ENCODE results near the gene C1orf21.

The C1orf21 gene

DNA sequence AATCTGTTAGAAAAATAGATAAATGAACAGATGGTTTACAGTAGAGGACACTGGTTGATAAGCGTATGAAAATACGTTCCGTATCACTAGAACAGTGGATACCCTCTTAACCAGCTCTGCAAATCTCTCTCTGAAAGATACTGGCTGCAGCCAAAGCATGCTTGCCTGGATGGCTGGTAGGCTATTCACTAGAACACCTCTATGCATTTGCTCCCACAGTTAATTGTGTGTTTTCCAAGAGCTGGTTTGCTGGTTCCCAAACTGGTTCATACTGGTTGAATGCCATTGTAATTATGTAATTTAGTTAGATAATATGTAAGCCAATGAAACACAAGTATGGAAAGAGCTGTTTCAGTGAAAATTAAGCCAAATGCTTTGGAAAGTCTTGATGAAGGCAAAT, 126.6 kb downstream of the C1orf21 start:
- ChIA-PET POLR2A (no interaction called here), CTCF (no interaction called here)
- DNase-seq (ENCODE audit: extremely low spot score): no peak
- TF ChIP-seq ELF4 (IDR thresholded peaks at IDR 0.05) (no peak), FOXK2 (IDR thresholded peaks at IDR 0.05) (no peak), FOXA1 (IDR thresholded peaks at IDR 0.05) (no peak), TARDBP (IDR thresholded peaks at IDR 0.05) (no peak), SP1 (IDR thresholded peaks at IDR 0.05) (no peak), LEF1 (IDR thresholded peaks at IDR 0.05; ENCODE audit: borderline replicate concordance) (no peak), BHLHE40 (IDR thresholded peaks at IDR 0.05; ENCODE audit: borderline replicate concordance) (no peak), CTBP1 (IDR thresholded peaks at IDR 0.05; ENCODE audit: borderline replicate concordance) (no peak), NFRKB (IDR thresholded peaks at IDR 0.05) (no peak), HDGF (IDR thresholded peaks at IDR 0.05; ENCODE audit: borderline replicate concordance) (no peak), L3MBTL2 (conservative IDR thresholded peaks at IDR 0.05) (no peak)

DNA sequence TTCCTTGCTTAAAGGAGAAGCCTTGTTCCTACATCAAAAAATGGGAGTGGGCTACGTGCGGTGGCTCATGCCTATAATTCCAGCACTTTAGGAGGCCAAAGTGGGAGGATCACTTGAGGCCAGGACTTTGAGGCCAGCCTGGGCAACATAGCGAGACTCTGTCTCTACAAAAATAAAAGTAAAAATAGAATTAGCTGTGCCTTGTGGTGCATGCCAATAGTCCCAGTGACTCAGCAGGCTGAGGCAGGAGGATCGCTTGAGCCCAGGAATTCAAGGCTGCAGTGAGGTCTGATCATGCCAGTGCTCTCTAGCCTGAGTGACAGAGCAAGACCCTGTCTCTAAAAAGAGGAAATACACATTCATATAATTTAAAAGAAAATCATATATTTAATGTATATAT, 127.1 kb downstream of the C1orf21 start:
- ChIA-PET POLR2A (no interaction called here), CTCF (interaction anchor here (0.7 kb wide), 1 partner anchor 139 kb away, joined by 3 read pairs; no protein-coding TSS in a partner anchor)
- DNase-seq (ENCODE audit: extremely low spot score): no peak
- TF ChIP-seq LEF1 (IDR thresholded peaks at IDR 0.05; ENCODE audit: borderline replicate concordance): no peak
- TF ChIP-seq, protein P1, sequence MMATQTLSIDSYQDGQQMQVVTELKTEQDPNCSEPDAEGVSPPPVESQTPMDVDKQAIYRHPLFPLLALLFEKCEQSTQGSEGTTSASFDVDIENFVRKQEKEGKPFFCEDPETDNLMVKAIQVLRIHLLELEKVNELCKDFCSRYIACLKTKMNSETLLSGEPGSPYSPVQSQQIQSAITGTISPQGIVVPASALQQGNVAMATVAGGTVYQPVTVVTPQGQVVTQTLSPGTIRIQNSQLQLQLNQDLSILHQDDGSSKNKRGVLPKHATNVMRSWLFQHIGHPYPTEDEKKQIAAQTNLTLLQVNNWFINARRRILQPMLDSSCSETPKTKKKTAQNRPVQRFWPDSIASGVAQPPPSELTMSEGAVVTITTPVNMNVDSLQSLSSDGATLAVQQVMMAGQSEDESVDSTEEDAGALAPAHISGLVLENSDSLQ (IDR thresholded peaks at IDR 0.05): no peak
- TF ChIP-seq ARNT (IDR thresholded peaks at IDR 0.05): no peak
- no peak for TF ChIP-seq ZNF384 (IDR thresholded peaks at IDR 0.05)
- no peak for TF ChIP-seq FOXA1 (IDR thresholded peaks at IDR 0.05)
- no peak for TF ChIP-seq L3MBTL2 (conservative IDR thresholded peaks at IDR 0.05)

- TF ChIP-seq BHLHE40 (IDR thresholded peaks at IDR 0.05; ENCODE audit: borderline replicate concordance) (no peak), ARNT (IDR thresholded peaks at IDR 0.05) (no peak), CTBP1 (IDR thresholded peaks at IDR 0.05; ENCODE audit: borderline replicate concordance) (no peak), TARDBP (IDR thresholded peaks at IDR 0.05) (no peak), SP1 (IDR thresholded peaks at IDR 0.05) (no peak), SUZ12 (IDR thresholded peaks at IDR 0.05) (no peak), LEF1 (IDR thresholded peaks at IDR 0.05; ENCODE audit: borderline replicate concordance) (no peak), FOXK2 (IDR thresholded peaks at IDR 0.05) (no peak), ELF4 (IDR thresholded peaks at IDR 0.05) (no peak), NFRKB (IDR thresholded peaks at IDR 0.05) (no peak), ZNF384 (IDR thresholded peaks at IDR 0.05) (no peak), HDGF (IDR thresholded peaks at IDR 0.05; ENCODE audit: borderline replicate concordance) (no peak), FOXM1 (IDR thresholded peaks at IDR 0.05; ENCODE audit: borderline replicate concordance) (no peak), FOXA1 (IDR thresholded peaks at IDR 0.05) (no peak), L3MBTL2 (conservative IDR thresholded peaks at IDR 0.05) (no peak)
- TF ChIP-seq, protein P1 (IDR thresholded peaks at IDR 0.05): no peak
- no peak for DNase-seq (ENCODE audit: extremely low spot score)
- POLR2A ChIA-PET: no interaction called here
- CTCF ChIA-PET: interaction anchor here (0.7 kb wide), 1 partner anchor 139 kb away, joined by 3 read pairs; no protein-coding TSS in a partner anchor
Observed at GRCh38 chr1:184514447-184514846, 127.6 kb downstream of the C1orf21 start.

DNA sequence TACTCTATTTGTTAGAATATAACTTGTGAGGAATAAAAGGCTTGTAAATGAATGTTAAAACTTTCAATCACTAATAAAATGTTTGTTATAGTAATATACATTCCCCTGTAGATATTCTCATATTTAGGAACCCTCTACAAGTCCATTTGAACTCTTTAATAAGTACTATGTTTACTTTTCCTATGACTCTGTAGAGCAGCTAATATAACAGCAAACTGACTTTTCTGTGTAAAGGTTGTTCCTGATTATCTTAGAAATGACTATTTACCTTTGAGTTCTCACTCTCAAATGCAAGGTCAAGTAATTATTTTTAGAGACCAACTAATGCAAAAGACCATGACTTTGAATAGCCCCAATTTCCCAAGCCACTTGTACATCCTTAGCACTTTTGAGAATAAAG, 130.3 kb downstream of the C1orf21 start:
- CTCF ChIA-PET: no interaction called here
- TF ChIP-seq FOXA1 (IDR thresholded peaks at IDR 0.05) (no peak), LEF1 (IDR thresholded peaks at IDR 0.05; ENCODE audit: borderline replicate concordance) (no peak), TARDBP (IDR thresholded peaks at IDR 0.05) (no peak), CTBP1 (IDR thresholded peaks at IDR 0.05; ENCODE audit: borderline replicate concordance) (no peak), FOXM1 (IDR thresholded peaks at IDR 0.05; ENCODE audit: borderline replicate concordance) (no peak), L3MBTL2 (conservative IDR thresholded peaks at IDR 0.05) (no peak), ELF4 (IDR thresholded peaks at IDR 0.05) (no peak), ZNF384 (IDR thresholded peaks at IDR 0.05) (no peak), NFRKB (IDR thresholded peaks at IDR 0.05) (no peak), BHLHE40 (IDR thresholded peaks at IDR 0.05; ENCODE audit: borderline replicate concordance) (no peak), HDGF (IDR thresholded peaks at IDR 0.05; ENCODE audit: borderline replicate concordance) (no peak), SUZ12 (IDR thresholded peaks at IDR 0.05) (no peak), SP1 (IDR thresholded peaks at IDR 0.05) (no peak)
- TF ChIP-seq, protein P1 (IDR thresholded peaks at IDR 0.05): no peak
- POLR2A ChIA-PET: no interaction called here
- DNase-seq (ENCODE audit: extremely low spot score): no peak

DNA sequence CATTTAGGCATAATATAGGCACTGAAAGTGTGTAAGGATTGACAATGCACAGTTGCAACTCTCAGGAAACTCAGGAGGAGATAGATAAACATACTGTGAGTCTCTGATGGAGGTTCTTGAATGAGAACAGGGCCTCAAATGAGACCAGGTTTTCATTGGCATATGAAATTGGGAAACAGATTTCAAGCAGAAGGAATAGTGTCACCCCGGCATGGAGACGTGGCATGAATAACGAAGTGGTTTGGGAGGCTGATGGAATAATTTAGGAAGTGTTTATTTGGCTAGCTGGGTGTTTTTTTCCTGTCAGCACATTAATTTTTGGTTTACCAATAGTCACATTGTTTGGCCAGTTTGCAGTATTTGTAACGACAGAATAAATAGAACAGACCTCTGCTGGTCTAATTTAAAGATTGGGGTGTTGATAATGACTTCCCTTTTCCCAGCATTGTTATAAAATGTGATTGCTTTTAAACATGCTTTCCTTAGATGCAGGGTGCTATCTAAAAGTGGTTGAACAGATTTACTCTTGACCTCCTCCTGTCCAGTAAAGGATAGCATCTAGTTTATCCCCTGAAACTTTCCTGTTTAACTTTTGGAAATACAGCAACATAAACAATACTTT, 132.0 kb downstream of the C1orf21 start:
- no peak for DNase-seq (ENCODE audit: extremely low spot score)
- TF ChIP-seq SUZ12 (IDR thresholded peaks at IDR 0.05) (no peak), L3MBTL2 (conservative IDR thresholded peaks at IDR 0.05) (no peak), ZNF384 (IDR thresholded peaks at IDR 0.05) (no peak), BHLHE40 (IDR thresholded peaks at IDR 0.05; ENCODE audit: borderline replicate concordance) (no peak), ARNT (IDR thresholded peaks at IDR 0.05) (no peak), TARDBP (IDR thresholded peaks at IDR 0.05) (no peak), LEF1 (IDR thresholded peaks at IDR 0.05; ENCODE audit: borderline replicate concordance) (no peak)
- TF ChIP-seq, protein P1 (IDR thresholded peaks at IDR 0.05): no peak
- POLR2A ChIA-PET: no interaction called here
- CTCF ChIA-PET: no interaction called here

- ChIA-PET CTCF (no interaction called here), POLR2A (no interaction called here)
- DNase-seq (ENCODE audit: extremely low spot score): no peak
- TF ChIP-seq FOXM1 (IDR thresholded peaks at IDR 0.05; ENCODE audit: borderline replicate concordance) (no peak), ARNT (IDR thresholded peaks at IDR 0.05) (no peak), ELF4 (IDR thresholded peaks at IDR 0.05) (no peak)
Observed at GRCh38 chr1:184520336-184520735, 133.5 kb downstream of the C1orf21 start.

Data from HEK293T (cell line).